ENCODE data around the gene MAZ. TPM values are rescaled to one million over a fixed set of nuclear protein-coding genes. Genes with fewer than 3 reads are reported as not detected.
"Not testable (repeated sequence)": the region's sequence is repeated elsewhere in the genome, so short reads cannot be mapped to it uniquely, and the experiment has no call there.

MAZ gene
- polyA plus RNA-seq, 3 donors = 14.2 to 137 (median 18.8) TPM

DNA sequence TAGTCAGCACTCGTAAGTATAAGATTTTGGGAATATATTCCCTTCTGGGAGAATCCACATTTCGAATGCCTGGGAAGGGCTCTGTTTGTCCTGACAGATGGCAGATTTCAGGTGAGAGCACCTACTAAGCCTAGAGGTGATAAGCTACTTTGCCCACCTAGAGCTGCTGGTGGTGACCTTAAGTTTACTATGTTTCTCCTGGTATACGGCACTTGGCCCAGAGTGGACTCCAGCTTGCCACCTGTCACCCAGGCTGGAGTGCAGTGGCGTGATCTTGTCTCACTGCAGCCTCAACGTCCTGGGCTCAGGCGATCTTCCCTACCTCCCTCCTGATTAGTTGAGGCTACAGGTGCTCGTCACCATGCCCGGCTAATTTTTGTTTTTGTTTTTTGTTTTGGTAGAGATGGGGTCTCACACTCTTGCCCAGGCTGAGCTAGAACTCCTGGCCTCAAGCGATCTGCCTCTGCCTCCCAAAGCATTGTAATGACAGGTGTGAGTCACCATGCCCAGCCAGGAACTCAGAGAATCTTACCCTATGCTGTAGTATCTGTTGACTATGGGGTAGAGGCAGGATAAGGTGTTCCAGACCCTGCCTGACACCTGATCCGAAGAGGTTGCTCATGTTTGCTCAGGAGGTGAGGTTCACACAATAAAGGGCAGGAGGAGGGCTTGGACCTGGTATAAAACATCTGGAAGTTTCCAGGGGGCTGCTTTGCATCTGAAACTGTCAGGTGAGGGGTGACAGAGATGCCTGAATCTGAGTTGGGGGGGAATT, 28.6 kb upstream of the MAZ start, which contains the start of gene ZG16:
TSS of gene ZG16 (plus strand) at position 681 of the 775 bp plus-strand sequence. CDS start 1,011 bp downstream, outside the sequence.
- peaks cover 7 to 11% of the 10 kb centered on the region in 2 donors for H3K4me1 ChIP-seq (ENCODE audit: control insufficient read depth in 1 of 2, insufficient read depth in 2 of 2, low read length in 2 of 2)
- no peak within 1 kb of the TSS for H3K4me2 ChIP-seq (replicated peaks; ENCODE audit: extremely low read depth, low read length, poor library complexity, severe bottlenecking)
- no peaks in the 10 kb centered on the region for H3K9me3 ChIP-seq (replicated peaks in 1 of 2; ENCODE audit: control insufficient read depth in 1 of 2, insufficient read depth in 1 of 2, low read length in 2 of 2)
- 73% methylated on average over 4 of the region's 10 CpGs for WGBS (ENCODE audit: insufficient coverage)
- intact Hi-C loops (cut with micrococcal nuclease) = no loop called here
- Mint-ChIP-seq H3K27me3 (ENCODE audit: low read depth in 3 of 3) (peaks cover 0 to 8% (median 4%) of the 10 kb centered on the region in 3 donors), H3K4me1 (peaks cover 9% of the 10 kb centered on the region), H3K27ac (no peak within 1 kb of the TSS), H3K4me3 (no peak within 1 kb of the TSS), H3K9me3 (peaks cover 0 to 2% (median 0%) of the 10 kb centered on the region in 7 donors), H3K36me3 (no peaks in the 10 kb centered on the region)
- no peak within 1 kb of the TSS for H3K4me3 ChIP-seq (replicated peaks in 1 of 3; ENCODE audit: low read depth in 2 of 3, low read length in 3 of 3)
- no peaks in the 10 kb centered on the region for H4K20me1 ChIP-seq (ENCODE audit: insufficient read depth, low read length)
- H3K36me3 ChIP-seq (replicated peaks in 1 of 2; ENCODE audit: control insufficient read depth in 1 of 2, insufficient read depth in 2 of 2, low read length in 2 of 2) = no peaks in the 10 kb centered on the region
- TF ChIP-seq, protein P1, sequence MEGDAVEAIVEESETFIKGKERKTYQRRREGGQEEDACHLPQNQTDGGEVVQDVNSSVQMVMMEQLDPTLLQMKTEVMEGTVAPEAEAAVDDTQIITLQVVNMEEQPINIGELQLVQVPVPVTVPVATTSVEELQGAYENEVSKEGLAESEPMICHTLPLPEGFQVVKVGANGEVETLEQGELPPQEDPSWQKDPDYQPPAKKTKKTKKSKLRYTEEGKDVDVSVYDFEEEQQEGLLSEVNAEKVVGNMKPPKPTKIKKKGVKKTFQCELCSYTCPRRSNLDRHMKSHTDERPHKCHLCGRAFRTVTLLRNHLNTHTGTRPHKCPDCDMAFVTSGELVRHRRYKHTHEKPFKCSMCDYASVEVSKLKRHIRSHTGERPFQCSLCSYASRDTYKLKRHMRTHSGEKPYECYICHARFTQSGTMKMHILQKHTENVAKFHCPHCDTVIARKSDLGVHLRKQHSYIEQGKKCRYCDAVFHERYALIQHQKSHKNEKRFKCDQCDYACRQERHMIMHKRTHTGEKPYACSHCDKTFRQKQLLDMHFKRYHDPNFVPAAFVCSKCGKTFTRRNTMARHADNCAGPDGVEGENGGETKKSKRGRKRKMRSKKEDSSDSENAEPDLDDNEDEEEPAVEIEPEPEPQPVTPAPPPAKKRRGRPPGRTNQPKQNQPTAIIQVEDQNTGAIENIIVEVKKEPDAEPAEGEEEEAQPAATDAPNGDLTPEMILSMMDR (IDR thresholded peaks at IDR 0.05) = no peak
- H3K79me2 ChIP-seq (ENCODE audit: insufficient read depth, low read length) = no peaks in the 10 kb centered on the region
- no peak within 1 kb of the TSS for H2AFZ ChIP-seq (ENCODE audit: insufficient read depth, low read depth, low read length, poor library complexity, severe bottlenecking)
- H3K9ac ChIP-seq (ENCODE audit: insufficient read depth, low read length, poor library complexity, severe bottlenecking) = no peak within 1 kb of the TSS
- no peaks in the 10 kb centered on the region for H3K27me3 ChIP-seq (ENCODE audit: control insufficient read depth in 2 of 2, insufficient read depth in 2 of 2, low read length in 2 of 2)
- H3K27ac ChIP-seq (ENCODE audit: low read depth in 1 of 2, low read length in 2 of 2) = no peak within 1 kb of the TSS
- DNase-seq = no peak

DNA sequence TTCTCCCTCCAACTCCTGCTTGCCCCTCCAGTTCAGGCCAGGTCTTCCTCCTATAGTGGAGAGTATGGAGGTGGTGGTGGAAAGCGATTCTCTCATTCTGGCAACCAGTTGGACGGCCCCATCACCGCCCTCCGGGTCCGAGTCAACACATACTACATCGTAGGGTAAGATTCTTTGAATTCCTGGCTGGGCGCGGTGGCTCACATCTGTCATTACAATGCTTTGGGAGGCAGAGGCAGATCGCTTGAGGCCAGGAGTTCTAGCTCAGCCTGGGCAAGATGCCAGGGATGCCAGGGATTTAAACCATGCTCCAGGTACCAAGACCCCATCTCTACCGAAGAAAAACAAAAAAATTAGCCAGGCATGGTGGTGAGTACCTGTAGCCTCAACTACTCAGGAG, 26.9 kb upstream of the MAZ start:
- Mint-ChIP-seq H3K36me3 (no peaks in the 10 kb centered on the region), H3K9me3 (peaks cover 0 to 2% (median 0%) of the 10 kb centered on the region in 7 donors), H3K27me3 (ENCODE audit: low read depth in 3 of 3) (peaks cover 0 to 8% (median 4%) of the 10 kb centered on the region in 3 donors), H3K4me3 (no peak overlapping the region), H3K27ac (no peak overlapping the region), H3K4me1 (no peaks in the 10 kb centered on the region)
- Histone ChIP-seq H3K27me3 (ENCODE audit: control insufficient read depth in 2 of 2, insufficient read depth in 2 of 2, low read length in 2 of 2) (no peaks in the 10 kb centered on the region), H3K79me2 (ENCODE audit: insufficient read depth, low read length) (no peaks in the 10 kb centered on the region), H3K4me1 (ENCODE audit: control insufficient read depth in 1 of 2, insufficient read depth in 2 of 2, low read length in 2 of 2) (no peaks in the 10 kb centered on the region), H4K20me1 (ENCODE audit: insufficient read depth, low read length) (no peaks in the 10 kb centered on the region), H3K36me3 (replicated peaks in 1 of 2; ENCODE audit: control insufficient read depth in 1 of 2, insufficient read depth in 2 of 2, low read length in 2 of 2) (no peaks in the 10 kb centered on the region), H3K9ac (ENCODE audit: insufficient read depth, low read length, poor library complexity, severe bottlenecking) (no peak overlapping the region), H3K27ac (ENCODE audit: low read depth in 1 of 2, low read length in 2 of 2) (no peak overlapping the region), H3K4me2 (replicated peaks; ENCODE audit: extremely low read depth, low read length, poor library complexity, severe bottlenecking) (no peak overlapping the region), H3K9me3 (replicated peaks in 1 of 2; ENCODE audit: control insufficient read depth in 1 of 2, insufficient read depth in 1 of 2, low read length in 2 of 2) (no peaks in the 10 kb centered on the region), H3K4me3 (replicated peaks in 1 of 3; ENCODE audit: low read depth in 2 of 3, low read length in 3 of 3) (no peak overlapping the region), H2AFZ (ENCODE audit: insufficient read depth, low read depth, low read length, poor library complexity, severe bottlenecking) (no peak overlapping the region)
- no peak for DNase-seq
- WGBS (ENCODE audit: insufficient coverage) = 96% methylated on average over 9 of the region's 10 CpGs
- intact Hi-C loops (cut with micrococcal nuclease) = no loop called here
- TF ChIP-seq, protein P1 (IDR thresholded peaks at IDR 0.05) = no peak

DNA sequence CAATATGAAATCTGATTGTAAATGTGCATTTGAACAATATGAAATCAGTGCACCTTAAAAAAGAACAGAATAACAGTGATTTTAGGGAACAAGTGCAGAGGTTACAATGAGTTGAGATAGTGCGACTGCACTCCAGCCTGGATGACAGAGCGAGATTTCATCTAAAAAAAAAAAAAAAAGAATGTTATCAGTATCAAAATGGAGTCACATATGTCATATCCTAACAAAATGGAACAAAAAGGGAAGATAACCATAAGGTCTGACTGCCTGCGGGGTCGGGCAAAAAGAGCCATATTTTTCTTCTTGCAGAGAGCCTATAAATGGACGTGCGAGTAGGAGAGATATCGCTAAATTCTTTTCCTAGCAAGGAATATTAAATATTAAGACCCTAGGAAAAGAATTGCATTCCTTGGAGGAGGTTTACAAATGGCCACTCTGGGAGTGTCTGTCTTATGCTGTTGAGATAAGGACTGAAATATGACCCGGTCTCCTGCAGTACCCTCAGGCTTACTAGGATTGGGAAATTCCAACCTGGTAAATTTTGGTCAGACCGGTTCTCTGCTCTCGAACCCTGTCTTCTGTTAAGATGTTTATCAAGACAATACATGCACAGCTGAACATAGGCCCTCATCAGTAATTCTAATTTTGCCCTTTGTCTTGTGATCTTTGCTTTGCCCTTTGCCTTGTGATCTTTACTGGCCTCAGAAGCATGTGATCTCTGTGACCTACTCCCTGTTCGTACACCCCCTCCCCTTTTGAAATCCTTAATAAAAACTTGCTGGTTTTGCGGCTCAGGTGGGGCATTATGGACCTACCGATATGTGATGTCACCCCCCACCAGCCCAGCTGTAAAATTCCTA, 23.0 kb upstream of the MAZ start:
- H2AFZ ChIP-seq (ENCODE audit: insufficient read depth, low read depth, low read length, poor library complexity, severe bottlenecking); H3K27ac Mint-ChIP-seq; H4K20me1 ChIP-seq (ENCODE audit: insufficient read depth, low read length); H3K4me3 Mint-ChIP-seq; H3K4me3 ChIP-seq (replicated peaks in 1 of 3; ENCODE audit: low read depth in 2 of 3, low read length in 3 of 3); DNase-seq; H3K9me3 Mint-ChIP-seq; H3K27me3 Mint-ChIP-seq (ENCODE audit: low read depth in 3 of 3); H3K27ac ChIP-seq (ENCODE audit: low read depth in 1 of 2, low read length in 2 of 2); H3K79me2 ChIP-seq (ENCODE audit: insufficient read depth, low read length); H3K36me3 Mint-ChIP-seq; H3K4me1 Mint-ChIP-seq; H3K36me3 ChIP-seq (replicated peaks in 1 of 2; ENCODE audit: control insufficient read depth in 1 of 2, insufficient read depth in 2 of 2, low read length in 2 of 2); H3K27me3 ChIP-seq (ENCODE audit: control insufficient read depth in 2 of 2, insufficient read depth in 2 of 2, low read length in 2 of 2); H3K9me3 ChIP-seq (replicated peaks in 1 of 2; ENCODE audit: control insufficient read depth in 1 of 2, insufficient read depth in 1 of 2, low read length in 2 of 2); H3K4me2 ChIP-seq (replicated peaks; ENCODE audit: extremely low read depth, low read length, poor library complexity, severe bottlenecking); intact Hi-C loops (cut with micrococcal nuclease); H3K9ac ChIP-seq (ENCODE audit: insufficient read depth, low read length, poor library complexity, severe bottlenecking): not testable (repeated sequence)
- WGBS (ENCODE audit: insufficient coverage) = 98% methylated on average over 5 of the region's 13 CpGs
- H3K4me1 ChIP-seq (ENCODE audit: control insufficient read depth in 1 of 2, insufficient read depth in 2 of 2, low read length in 2 of 2) = peaks cover 8 to 11% of the 10 kb centered on the region in 2 donors

Measured in CD14-positive monocyte (primary cell).